Tongue (tissue), 2 donors: ENCODE measurements around the gene CRACR2B. TPM values are rescaled to one million over a fixed set of nuclear protein-coding genes. Genes with fewer than 3 reads are reported as not detected.

ENCODE experiments used
- DNase-seq: peaks from one replicate; pipeline ENCODE4 v3.0.0-alpha.2; 2015
- total RNA-seq: library from RNA; depleted of rRNA; stranded (reverse); fragments of >200 nt; gene quantifications from one replicate; pipeline ENCODE4 v1.2.3, GENCODE V29; 2014

Gene CRACR2B
- total RNA-seq, 1 donor from 2014 or later = 22.6 TPM

GRCh38 chr11:827146-827896 is 398 bp upstream of the CRACR2B start:
- DNase-seq = no peak

GRCh38 chr11:828506-829175 is 922 bp downstream of the CRACR2B start:
- no peak for DNase-seq

- no peak for DNase-seq
Observed at GRCh38 chr11:829176-829846, 1.6 kb downstream of the CRACR2B start.

GRCh38 chr11:829847-830294 is 2.2 kb downstream of the CRACR2B start:
- no peak for DNase-seq

GRCh38 chr11:830295-831117 is 2.8 kb downstream of the CRACR2B start:
- DNase-seq = peak; percentile 87

- peak; percentile 79 for DNase-seq
Observed at GRCh38 chr11:831118-831864, 3.6 kb downstream of the CRACR2B start.

GRCh38 chr11:831961-832528 is 4.3 kb downstream of the CRACR2B start:
- no peak for DNase-seq

GRCh38 chr11:832529-833113 is 4.9 kb downstream of the CRACR2B start, which contains the start of gene CD151:
Gene CD151 (plus strand): TSS chr11:832952. CDS start chr11:836070, 3,118 bp downstream.
- peak; percentile 84 for DNase-seq

- DNase-seq = peak; percentile 72
Observed at GRCh38 chr11:833114-833791, 5.5 kb downstream of the CRACR2B start.

GRCh38 chr11:833849-834311 is 6.2 kb downstream of the CRACR2B start:
- DNase-seq = peak; percentile 21

GRCh38 chr11:834371-835316 is 6.9 kb downstream of the CRACR2B start:
- peak; percentile 57 for DNase-seq

- no peak for DNase-seq
Observed at GRCh38 chr11:836274-836673, 8.6 kb downstream of the CRACR2B start.

GRCh38 chr11:836700-837099 is 9.0 kb downstream of the CRACR2B start:
- DNase-seq = no peak

- DNase-seq = no peak
Observed at GRCh38 chr11:837189-837989, 9.7 kb downstream of the CRACR2B start.

GRCh38 chr11:837990-838307 is 10.2 kb downstream of the CRACR2B start:
- DNase-seq = no peak

- DNase-seq = peak; percentile 71
Observed at GRCh38 chr11:838441-839279, 10.9 kb downstream of the CRACR2B start.

GRCh38 chr11:839280-839623 is 11.5 kb downstream of the CRACR2B start:
- DNase-seq = no peak
